ENCODE data around the gene NECAB3.

GRCh38 chr20:33650111-33650752, 24.0 kb downstream of the NECAB3 start:
- TF ChIP-seq CTCF (IDR thresholded peaks at IDR 0.05) (no peak), POLR2A (IDR thresholded peaks at IDR 0.05) (no peak)

Measured in heart left ventricle (tissue), 13 donors.